Fibroblast of lung (primary cell): ENCODE measurements around the gene ITGA2. TPM values are rescaled to one million over a fixed set of nuclear protein-coding genes. Genes with fewer than 3 reads are reported as not detected.

Source experiments
- DNase-seq, 2 donors: peaks; one replicate each; pipeline versions ENCODE4 v3.0.0 to v3.0.0-alpha.2; 2010; ENCODE audit warnings: low read depth in 2 of 2
- H2AFZ ChIP-seq: 2 replicates; pipeline ENCODE4 v1.5.1; 2012; ENCODE audit warnings: low read length, control low read depth, inconsistent platforms
- H3K27ac ChIP-seq: 2 replicates; pipeline ENCODE4 v1.5.1; 2011; ENCODE audit warnings: low read length, control low read depth; ENCODE audit not compliant: insufficient read depth
- H3K27me3 ChIP-seq: 2 replicates; pipeline ENCODE4 v1.5.1; 2011; ENCODE audit warnings: mild to moderate bottlenecking, low read length; ENCODE audit not compliant: control insufficient read depth, insufficient read depth
- H3K36me3 ChIP-seq: 2 replicates; pipeline ENCODE4 v1.5.1; 2011; ENCODE audit warnings: low read length; ENCODE audit not compliant: control insufficient read depth, insufficient read depth
- H3K4me1 ChIP-seq: 2 replicates; pipeline ENCODE4 v1.5.1; 2011; ENCODE audit warnings: low read length; ENCODE audit not compliant: control insufficient read depth, insufficient read depth; ENCODE audit errors: extremely low read depth
- H3K4me2 ChIP-seq: 2 replicates; pipeline ENCODE4 v1.5.1; 2011; ENCODE audit warnings: low read length, control low read depth; ENCODE audit not compliant: insufficient read depth; ENCODE audit errors: extremely low read depth
- H3K4me3 ChIP-seq, 4 experiments: fragments of 200-600 bp in 1 of 4; sonication (generic) in 1 of 4; replicated peaks in 1 of 4; 2 replicates each; pipeline ENCODE4 v1.5.1; 2011 to 2016; ENCODE audit warnings: low read length in 4 of 4, low read depth in 3 of 4, mild to moderate bottlenecking in 3 of 4, control low read depth in 2 of 4, inconsistent platforms in 1 of 4, mixed read lengths in 1 of 4; ENCODE audit not compliant: insufficient read depth in 1 of 4; ENCODE audit errors: control extremely low read depth in 1 of 4
- H3K79me2 ChIP-seq: 2 replicates; pipeline ENCODE4 v1.5.1; 2012; ENCODE audit warnings: mild to moderate bottlenecking, low read length, inconsistent platforms; ENCODE audit not compliant: control insufficient read depth, insufficient read depth
- H3K9ac ChIP-seq: 2 replicates; pipeline ENCODE4 v1.5.1; 2011; ENCODE audit warnings: mild to moderate bottlenecking, low read length, control low read depth; ENCODE audit not compliant: insufficient read depth
- H3K9me3 ChIP-seq: 2 replicates; pipeline ENCODE4 v1.5.1; 2012; ENCODE audit warnings: low read depth, low read length; ENCODE audit not compliant: control insufficient read depth, insufficient read depth
- H4K20me1 ChIP-seq: 2 replicates; pipeline ENCODE4 v1.5.1; 2011; ENCODE audit warnings: low read length; ENCODE audit not compliant: control insufficient read depth, insufficient read depth; ENCODE audit errors: extremely low read depth
- CTCF ChIP-seq, 2 donors: IDR thresholded peaks in 1 of 2; conservative IDR thresholded peaks in 1 of 2; 1 replicate in 1 of 2; 2 replicates in 1 of 2; pipeline ENCODE4 v1.5.1; 2011 to 2012; ENCODE audit warnings: low read length in 2 of 2, control low read depth in 1 of 2, inconsistent platforms in 1 of 2, low read depth in 1 of 2, mild to moderate bottlenecking in 1 of 2
- EZH2 ChIP-seq: IDR thresholded peaks from 2 replicates; pipeline ENCODE4 v1.5.1; 2012; ENCODE audit warnings: low read length, control low read depth, mild to moderate bottlenecking; ENCODE audit errors: missing control alignments
- polyA plus RNA-seq, 2 donors: library from polyadenylated mRNA; depleted of rRNA in 1 of 2; stranded (reverse) in 1 of 2; unstranded in 1 of 2; fragments of >200 nt; gene quantifications; 2 replicates each; pipeline ENCODE4 v1.2.1, GENCODE V29; 2011 to 2012; ENCODE audit warnings: missing spikeins in 1 of 2
- total RNA-seq: library from RNA; depleted of rRNA; stranded (reverse); fragments of >200 nt; gene quantifications from 2 replicates; pipeline ENCODE4 v1.2.1, GENCODE V29; 2014

The ITGA2 gene
- total and polyA plus RNA-seq, 2 donors (not counting 1 experiment from before 2014, with no cell fraction given) = 9.4 to 75.5 TPM

GRCh38 chr5:53080271-53080670 is 91.1 kb downstream of the ITGA2 start:
- Histone ChIP-seq H3K79me2 (no peaks in the 10 kb centered on the region), H3K4me2 (no peak overlapping the region), H3K36me3 (peaks cover 11% of the 10 kb centered on the region), H3K27ac (no peak overlapping the region), H3K9ac (no peak overlapping the region), H2AFZ (no peak overlapping the region), H3K4me1 (no peaks in the 10 kb centered on the region), H3K4me3 (no peak overlapping the region), H4K20me1 (no peaks in the 10 kb centered on the region), H3K27me3 (no peaks in the 10 kb centered on the region), H3K9me3 (no peaks in the 10 kb centered on the region)
- TF ChIP-seq CTCF (conservative IDR thresholded peaks at IDR 0.05 in 1 of 2, IDR thresholded peaks at IDR 0.05 in 1 of 2; ENCODE audit: low read depth in 1 of 2, low read length in 2 of 2) (no peak), EZH2 (no peak)
- DNase-seq = no peak

GRCh38 chr5:53083927-53084326 is 94.8 kb downstream of the ITGA2 start:
- TF ChIP-seq EZH2 (no peak), CTCF (conservative IDR thresholded peaks at IDR 0.05 in 1 of 2, IDR thresholded peaks at IDR 0.05 in 1 of 2; ENCODE audit: low read depth in 1 of 2, low read length in 2 of 2) (no peak)
- Histone ChIP-seq H3K4me1 (no peaks in the 10 kb centered on the region), H3K27me3 (no peaks in the 10 kb centered on the region), H3K9me3 (no peaks in the 10 kb centered on the region), H3K27ac (no peak overlapping the region), H3K36me3 (peaks cover 3% of the 10 kb centered on the region), H3K9ac (no peak overlapping the region), H3K79me2 (no peaks in the 10 kb centered on the region), H4K20me1 (no peaks in the 10 kb centered on the region), H2AFZ (no peak overlapping the region), H3K4me2 (no peak overlapping the region), H3K4me3 (no peak overlapping the region)
- DNase-seq = no peak

GRCh38 chr5:53084546-53085255 is 95.5 kb downstream of the ITGA2 start:
- no peak for DNase-seq
- H3K9me3 ChIP-seq = no peaks in the 10 kb centered on the region
- peaks cover 3% of the 10 kb centered on the region for H3K36me3 ChIP-seq
- no peak overlapping the region for H3K4me2 ChIP-seq
- no peaks in the 10 kb centered on the region for H3K79me2 ChIP-seq
- H4K20me1 ChIP-seq = no peaks in the 10 kb centered on the region
- H3K4me3 ChIP-seq = no peak overlapping the region
- H3K4me1 ChIP-seq = no peaks in the 10 kb centered on the region
- H3K27ac ChIP-seq = no peak overlapping the region
- no peak for TF ChIP-seq CTCF (conservative IDR thresholded peaks at IDR 0.05 in 1 of 2, IDR thresholded peaks at IDR 0.05 in 1 of 2; ENCODE audit: low read depth in 1 of 2, low read length in 2 of 2)
- no peak for TF ChIP-seq EZH2
- H3K9ac ChIP-seq = no peak overlapping the region
- no peak overlapping the region for H2AFZ ChIP-seq
- no peaks in the 10 kb centered on the region for H3K27me3 ChIP-seq
